H1 (cell line): ENCODE results near the gene METTL9. TPM values are rescaled to one million over a fixed set of nuclear protein-coding genes. Genes with fewer than 3 reads are reported as not detected.

Source experiments
- CTCF ChIA-PET: fragments of 300-600 bp; sonication (Branson Sonifier 250); formaldehyde crosslinking; loops from one replicate; lab custom pipeline; 2021; ENCODE audit not compliant: partially characterized antibody; lab: Charles Lee
- POLR2A ChIA-PET: fragments of 300-600 bp; sonication (Branson Sonifier 250); formaldehyde crosslinking; loops from one replicate; lab custom pipeline; 2021; ENCODE audit warnings: inconsistent platforms; ENCODE audit not compliant: partially characterized antibody; lab: Charles Lee
- DNase-seq, 2 experiments: peaks; one replicate each; pipeline versions ENCODE4 v3.0.0 to v3.0.0-alpha.2; 2010 to 2022; ENCODE audit warnings: low spot score in 2 of 2, low read depth in 1 of 2, mixed read lengths in 1 of 2
- FAIRE-seq: peaks from 2 replicates; lab custom pipeline; 2011; peaks lifted over from hg19 to GRCh38; lab: Jason Lieb, UNC
- H2AFZ ChIP-seq: 2 replicates; pipeline ENCODE4 v1.8.1; 2012; ENCODE audit warnings: low read length, inconsistent platforms
- H2AK5ac ChIP-seq: 2 replicates; pipeline ENCODE4 v1.6.1; 2013; ENCODE audit warnings: low read depth, low read length
- H2BK120ac ChIP-seq: replicated peaks from 2 replicates; pipeline ENCODE3; 2013; ENCODE audit warnings: low read depth, low read length, inconsistent platforms
- H2BK12ac ChIP-seq: 2 replicates; pipeline ENCODE4 v1.6.1; 2013; ENCODE audit warnings: low read depth, low read length
- H2BK15ac ChIP-seq: 2 replicates; pipeline ENCODE4 v1.6.1; 2013; ENCODE audit warnings: low read length
- H2BK20ac ChIP-seq: 2 replicates; pipeline ENCODE4 v1.6.1; 2013; ENCODE audit warnings: low read length
- H2BK5ac ChIP-seq: 2 replicates; pipeline ENCODE4 v1.6.1; 2013; ENCODE audit warnings: low read depth, low read length
- H3K14ac ChIP-seq: 2 replicates; pipeline ENCODE4 v1.6.1; 2013; ENCODE audit warnings: inconsistent platforms; ENCODE audit not compliant: insufficient read length
- H3K18ac ChIP-seq: 2 replicates; pipeline ENCODE4 v1.6.1; 2013; ENCODE audit warnings: low read length; ENCODE audit errors: extremely low read depth
- H3K23ac ChIP-seq: 2 replicates; pipeline ENCODE4 v1.6.1; 2013; ENCODE audit warnings: inconsistent platforms; ENCODE audit not compliant: insufficient read length
- H3K23me2 ChIP-seq: 2 replicates; pipeline ENCODE4 v1.6.1; 2013; ENCODE audit warnings: low read depth, low read length
- H3K27ac ChIP-seq: 2 replicates; pipeline ENCODE4 v1.6.1; 2011; ENCODE audit warnings: low read depth, low read length, inconsistent platforms
- H3K27me3 ChIP-seq, 4 experiments: replicated peaks in 1 of 4; 1 replicate in 1 of 4; 2 replicates in 3 of 4; pipeline versions ENCODE4 v1.6.1 to v1.8.1; 2011 to 2013; ENCODE audit warnings: low read length in 3 of 4, mild to moderate bottlenecking in 3 of 4, inconsistent platforms in 2 of 4, mixed read lengths in 2 of 4, moderate library complexity in 1 of 4; ENCODE audit not compliant: control insufficient read depth in 3 of 4, insufficient read depth in 3 of 4; ENCODE audit errors: extremely low read depth in 1 of 4
- H3K36me3 ChIP-seq, 4 experiments: 2 replicates each; pipeline versions ENCODE4 v1.6.1 to v1.8.1; 2011 to 2013; ENCODE audit warnings: mild to moderate bottlenecking in 4 of 4, low read length in 3 of 4, moderate library complexity in 2 of 4, control low read depth in 1 of 4, inconsistent platforms in 1 of 4; ENCODE audit not compliant: insufficient read depth in 4 of 4, control insufficient read depth in 2 of 4
- H3K4ac ChIP-seq: replicated peaks from 2 replicates; pipeline ENCODE3; 2013; ENCODE audit warnings: low read length, low read depth, mixed read lengths, inconsistent platforms; ENCODE audit not compliant: insufficient read length
- H3K4me1 ChIP-seq, 4 experiments: replicated peaks in 1 of 4; 1 replicate in 1 of 4; 2 replicates in 3 of 4; pipeline versions ENCODE4 v1.6.1 to v1.8.1; 2011 to 2013; ENCODE audit warnings: low read length in 3 of 4, inconsistent platforms in 2 of 4, mixed read lengths in 1 of 4; ENCODE audit not compliant: insufficient read depth in 4 of 4, control insufficient read depth in 3 of 4
- H3K4me2 ChIP-seq, 2 experiments: 2 replicates each; pipeline versions ENCODE4 v1.6.1 to v1.8.1; 2011 to 2013; ENCODE audit warnings: low read depth in 2 of 2, low read length in 2 of 2, control low read depth in 1 of 2, inconsistent platforms in 1 of 2, mild to moderate bottlenecking in 1 of 2; ENCODE audit not compliant: insufficient read depth in 1 of 2
- H3K4me3 ChIP-seq, 4 experiments: fragments of 200-600, 300-600 bp in 1 of 4; sonication (generic), shearing (Covaris generic), sonication (Bioruptor Twin) in 1 of 4; 2 replicates each; pipeline versions ENCODE4 v1.5.1 to v1.8.1; 2011 to 2016; ENCODE audit warnings: low read length in 4 of 4, low read depth in 3 of 4, control low read depth in 2 of 4, inconsistent platforms in 2 of 4, mild to moderate bottlenecking in 2 of 4, mixed read lengths in 1 of 4, moderate library complexity in 1 of 4; ENCODE audit not compliant: insufficient read depth in 2 of 4; ENCODE audit errors: extremely low read depth in 1 of 4
- H3K56ac ChIP-seq: replicated peaks from 2 replicates; pipeline ENCODE3; 2013; ENCODE audit warnings: low read depth, mild to moderate bottlenecking, mixed read lengths, low read length, inconsistent platforms; ENCODE audit not compliant: insufficient read length
- H3K79me1 ChIP-seq: 2 replicates; pipeline ENCODE4 v1.6.1; 2013; ENCODE audit warnings: low read depth, low read length, control low read depth
- H3K79me2 ChIP-seq, 2 experiments: 2 replicates each; pipeline versions ENCODE4 v1.6.1 to v1.8.1; 2012 to 2013; ENCODE audit warnings: low read length in 2 of 2, mild to moderate bottlenecking in 2 of 2, inconsistent platforms in 1 of 2; ENCODE audit not compliant: insufficient read depth in 2 of 2, control insufficient read depth in 1 of 2
- H3K9ac ChIP-seq, 4 experiments: replicated peaks in 1 of 4; 1 replicate in 1 of 4; 2 replicates in 3 of 4; pipeline versions ENCODE4 v1.6.1 to v1.8.1; 2011 to 2013; ENCODE audit warnings: low read depth in 3 of 4, low read length in 3 of 4, control low read depth in 2 of 4, mild to moderate bottlenecking in 2 of 4, moderate library complexity in 2 of 4, inconsistent platforms in 1 of 4; ENCODE audit errors: extremely low read depth in 1 of 4
- H3K9me3 ChIP-seq, 2 experiments: 2 replicates each; pipeline versions ENCODE4 v1.6.1 to v1.8.1; 2012 to 2013; ENCODE audit warnings: mild to moderate bottlenecking in 2 of 2, moderate library complexity in 2 of 2, control low read depth in 1 of 2, inconsistent platforms in 1 of 2, low read depth in 1 of 2, low read length in 1 of 2, mixed read lengths in 1 of 2; ENCODE audit not compliant: insufficient read depth in 2 of 2
- H4K20me1 ChIP-seq, 2 experiments: replicated peaks in 1 of 2; 2 replicates each; pipeline versions ENCODE3 to v1.8.1; 2011 to 2013; ENCODE audit warnings: inconsistent platforms in 2 of 2, low read length in 2 of 2, mild to moderate bottlenecking in 1 of 2; ENCODE audit not compliant: insufficient read depth in 2 of 2, control insufficient read depth in 1 of 2
- H4K5ac ChIP-seq: 2 replicates; pipeline ENCODE4 v1.6.1; 2013; ENCODE audit warnings: low read length, low read depth, mixed read lengths, inconsistent platforms; ENCODE audit not compliant: insufficient read length
- H4K8ac ChIP-seq: 2 replicates; pipeline ENCODE4 v1.8.0; 2013; ENCODE audit warnings: mild to moderate bottlenecking, moderate library complexity, low read length, inconsistent platforms; ENCODE audit not compliant: insufficient read depth; ENCODE audit errors: extremely low read depth
- H4K91ac ChIP-seq: replicated peaks from 2 replicates; pipeline ENCODE3; 2013; ENCODE audit warnings: low read length, mixed read lengths, inconsistent platforms; ENCODE audit not compliant: insufficient read length
- BACH1 ChIP-seq: IDR thresholded peaks from 2 replicates; pipeline ENCODE4 v1.6.1; 2012; ENCODE audit warnings: low read length, improper control_type of control experiment
- CHD1 ChIP-seq: IDR thresholded peaks from 2 replicates; pipeline ENCODE4 v1.6.1; 2012; ENCODE audit warnings: low read depth, low read length, improper control_type of control experiment
- CHD2 ChIP-seq: IDR thresholded peaks from 2 replicates; pipeline ENCODE4 v1.6.1; 2012; ENCODE audit warnings: low read length, improper control_type of control experiment
- EP300 ChIP-seq, 2 experiments: IDR thresholded peaks; 1 replicate in 1 of 2; 2 replicates in 1 of 2; pipeline ENCODE4 v1.6.1; 2011 to 2012; ENCODE audit warnings: low read depth in 2 of 2, low read length in 2 of 2, mild to moderate bottlenecking in 2 of 2, borderline replicate concordance in 1 of 2, inconsistent platforms in 1 of 2, moderate library complexity in 1 of 2
- JUN ChIP-seq: IDR thresholded peaks from 2 replicates; pipeline ENCODE4 v1.6.1; 2011; ENCODE audit warnings: low read depth, mild to moderate bottlenecking, improper control_type of control experiment, low read length
- KDM4A ChIP-seq: IDR thresholded peaks from one replicate; pipeline ENCODE4 v1.7.1; 2012; ENCODE audit warnings: low read depth, mild to moderate bottlenecking, moderate library complexity, low read length, inconsistent platforms; ENCODE audit not compliant: severe bottlenecking
- MAFK ChIP-seq: IDR thresholded peaks from 2 replicates; pipeline ENCODE4 v1.6.1; 2012; ENCODE audit warnings: low read depth, mild to moderate bottlenecking, improper control_type of control experiment, low read length
- POLR2AphosphoS5 ChIP-seq: IDR thresholded peaks from 2 replicates; pipeline ENCODE4 v1.6.1; 2011; ENCODE audit warnings: low read depth, low read length
- RAD21 ChIP-seq, 2 experiments: IDR thresholded peaks in 1 of 2; conservative IDR thresholded peaks in 1 of 2; 2 replicates each; pipeline ENCODE4 v1.6.1; 2011; ENCODE audit warnings: low read depth in 2 of 2, low read length in 2 of 2, improper control_type of control experiment in 1 of 2, inconsistent platforms in 1 of 2, mild to moderate bottlenecking in 1 of 2, moderate library complexity in 1 of 2
- RXRA ChIP-seq: IDR thresholded peaks from 2 replicates; pipeline ENCODE4 v1.6.1; 2011; ENCODE audit warnings: low read depth, mild to moderate bottlenecking, low read length, moderate library complexity; ENCODE audit not compliant: insufficient read depth
- SP4 ChIP-seq: IDR thresholded peaks from 2 replicates; pipeline ENCODE4 v1.6.1; 2012; ENCODE audit warnings: low read length, inconsistent platforms
- TAF1 ChIP-seq: IDR thresholded peaks from 2 replicates; pipeline ENCODE4 v1.6.1; 2011; ENCODE audit warnings: mild to moderate bottlenecking, low read depth, low read length
- TEAD4 ChIP-seq: IDR thresholded peaks from 2 replicates; pipeline ENCODE4 v1.6.1; 2012; ENCODE audit warnings: low read depth, low read length, inconsistent platforms, mixed read lengths
- USF2 ChIP-seq: IDR thresholded peaks from 2 replicates; pipeline ENCODE4 v1.6.1; 2011; ENCODE audit warnings: low read length, improper control_type of control experiment
- WGBS, 2 experiments: shearing (Covaris generic) in 1 of 2; methylation state at CpG; one replicate each; pipeline versions ENCODE4 v1.1.6 to v1.1.7; 2013 to 2015; ENCODE audit warnings: low lambda C conversion rate in 2 of 2, mixed read lengths in 2 of 2, inconsistent platforms in 1 of 2, low coverage in 1 of 2, missing lambda C conversion rate in 1 of 2; ENCODE audit not compliant: insufficient replicate concordance in 2 of 2, insufficient coverage in 1 of 2, insufficient read length in 1 of 2; ENCODE audit errors: extremely low coverage in 1 of 2, missing lambda C conversion rate in 1 of 2; 5-methylcytosine and 5-hydroxymethylcytosine counted together
- polyA plus RNA-seq, 7 experiments: library from polyadenylated mRNA; depleted of rRNA in 3 of 7; stranded (reverse) in 5 of 7; unstranded in 2 of 7; fragments of >200 nt in 5 of 7; fragments of 200-250 nt in 2 of 7; gene quantifications; 1 replicate in 5 of 7; 2 replicates in 1 of 7; 4 replicates in 1 of 7; pipeline versions ENCODE4 v1.2.1 to v1.2.3, GENCODE V29; 2011 to 2013; ENCODE audit warnings: missing spikeins in 2 of 7, mixed read lengths in 2 of 7
- total RNA-seq: library from RNA; stranded (reverse); fragmentation: NEBNext Ultra II Directional; extraction: Animal tissue kit (Norgen Biotek cat#: 25700); gene quantifications from 2 replicates; pipeline ENCODE4 v1.2.1, GENCODE V29; 2021

METTL9 gene
- total and polyA plus RNA-seq, 2 of the 8 experiments (the other 6 are each of a cell fraction or from before 2014, with no cell fraction given) = 45.4 to 112 TPM

- Histone ChIP-seq H3K56ac (no peak overlapping the region), H3K79me1 (no peaks in the 10 kb centered on the region), H3K18ac (no peak overlapping the region), H3K9ac (no peak overlapping the region), H3K36me3 (no peaks in the 10 kb centered on the region), H3K4ac (no peak overlapping the region), H2AK5ac (no peak overlapping the region), H2BK120ac (no peak overlapping the region), H2BK12ac (no peak overlapping the region), H4K8ac (no peak overlapping the region), H3K4me2 (no peak overlapping the region), H3K4me1 (no peaks in the 10 kb centered on the region), H3K23me2 (peaks cover 2% of the 10 kb centered on the region; the same call in 1 of the 2 replicates), H3K79me2 (no peaks in the 10 kb centered on the region), H3K27me3 (no peaks in the 10 kb centered on the region), H2BK15ac (no peak overlapping the region), H3K14ac (no peak overlapping the region), H3K9me3 (no peaks in the 10 kb centered on the region), H2BK20ac (no peak overlapping the region), H4K5ac (no peak overlapping the region), H3K27ac (no peak overlapping the region), H4K91ac (no peak overlapping the region), H3K23ac (no peak overlapping the region), H2AFZ (no peak overlapping the region), H3K4me3 (no peak overlapping the region), H2BK5ac (no peak overlapping the region), H4K20me1 (no peaks in the 10 kb centered on the region)
- 89% methylated on average over 2 of the region's 2 CpGs; no CpG with 5 or more reads in 1 of the 2 experiments for WGBS, 2 experiments
- DNase-seq = no peak
- FAIRE-seq = no peak
- POLR2A ChIA-PET = no interaction called here
- CTCF ChIA-PET = interaction anchor here (0.7 to 4.0 kb wide), 5 partner anchors 11 to 128 kb away, joined by 3 to 14 read pairs (median 3); no protein-coding TSS in a partner anchor
- TF ChIP-seq RAD21 (IDR thresholded peaks at IDR 0.05 in 1 of 2, conservative IDR thresholded peaks at IDR 0.05 in 1 of 2; ENCODE audit: low read depth in 2 of 2, low read length in 2 of 2) (no peak), MAFK (no peak), KDM4A (no peak), JUN (no peak), CHD1 (no peak), RXRA (no peak), POLR2AphosphoS5 (no peak), USF2 (no peak), EP300 (IDR thresholded peaks at IDR 0.05; ENCODE audit: borderline replicate concordance in 1 of 2, low read depth in 2 of 2, low read length in 2 of 2) (no peak), TAF1 (no peak), BACH1 (no peak), CHD2 (no peak), SP4 (no peak), TEAD4 (no peak)
Measured at GRCh38 chr16:21580807-21581206, 18.6 kb upstream of the METTL9 start.
